DMS153 treated with DMSO at 0.1 percent for 48 hours (cell line): ENCODE data around the gene CSPG4.

Source experiments
- DNase-seq: peaks from one replicate; lab custom pipeline; 2025; ENCODE audit not compliant: unreplicated experiment; lab: John Stamatoyannopoulos, UW

The CSPG4 gene

GRCh38 chr15:75673426-75674235 lies 39.0 kb downstream of the CSPG4 start:
- no peak for DNase-seq

DNA sequence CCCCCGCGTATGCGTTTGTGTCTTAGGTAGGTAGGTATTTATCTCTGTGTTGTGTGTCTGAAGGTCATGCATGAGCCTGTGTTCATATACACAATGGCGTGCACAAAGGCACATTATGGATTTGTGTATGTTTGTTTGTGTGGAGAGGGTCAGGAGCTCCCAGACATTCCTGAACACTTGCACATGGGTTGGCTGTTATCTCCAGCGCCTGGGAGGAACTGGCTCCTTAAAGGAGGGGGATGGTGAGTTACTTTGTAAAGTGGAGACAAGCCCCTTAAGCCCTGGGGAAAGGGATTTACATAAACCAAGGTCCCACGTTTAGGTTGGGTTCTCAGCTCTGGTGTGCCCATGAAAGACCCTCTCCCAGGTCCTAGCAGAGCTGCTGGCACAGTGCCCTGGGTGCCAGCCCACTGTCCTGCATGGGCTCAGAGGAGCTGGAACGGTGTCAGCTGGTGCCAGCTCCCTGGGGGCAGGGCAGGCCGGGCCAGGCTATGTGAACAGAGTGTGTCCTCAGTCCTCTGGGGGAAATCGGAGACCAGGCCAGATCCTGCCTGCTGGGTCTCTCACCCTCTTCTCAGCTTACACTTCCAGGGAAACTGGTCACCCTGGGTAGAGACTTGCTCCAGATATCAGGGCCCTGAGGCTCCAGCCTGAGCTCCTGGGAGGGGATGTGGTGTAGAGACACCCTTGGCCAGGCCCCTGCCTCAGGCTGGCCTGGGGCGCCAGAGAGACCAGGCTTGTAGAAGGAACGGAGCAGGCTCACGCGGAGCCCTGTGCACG lies 39.8 kb downstream of the CSPG4 start:
- no peak for DNase-seq

DNA sequence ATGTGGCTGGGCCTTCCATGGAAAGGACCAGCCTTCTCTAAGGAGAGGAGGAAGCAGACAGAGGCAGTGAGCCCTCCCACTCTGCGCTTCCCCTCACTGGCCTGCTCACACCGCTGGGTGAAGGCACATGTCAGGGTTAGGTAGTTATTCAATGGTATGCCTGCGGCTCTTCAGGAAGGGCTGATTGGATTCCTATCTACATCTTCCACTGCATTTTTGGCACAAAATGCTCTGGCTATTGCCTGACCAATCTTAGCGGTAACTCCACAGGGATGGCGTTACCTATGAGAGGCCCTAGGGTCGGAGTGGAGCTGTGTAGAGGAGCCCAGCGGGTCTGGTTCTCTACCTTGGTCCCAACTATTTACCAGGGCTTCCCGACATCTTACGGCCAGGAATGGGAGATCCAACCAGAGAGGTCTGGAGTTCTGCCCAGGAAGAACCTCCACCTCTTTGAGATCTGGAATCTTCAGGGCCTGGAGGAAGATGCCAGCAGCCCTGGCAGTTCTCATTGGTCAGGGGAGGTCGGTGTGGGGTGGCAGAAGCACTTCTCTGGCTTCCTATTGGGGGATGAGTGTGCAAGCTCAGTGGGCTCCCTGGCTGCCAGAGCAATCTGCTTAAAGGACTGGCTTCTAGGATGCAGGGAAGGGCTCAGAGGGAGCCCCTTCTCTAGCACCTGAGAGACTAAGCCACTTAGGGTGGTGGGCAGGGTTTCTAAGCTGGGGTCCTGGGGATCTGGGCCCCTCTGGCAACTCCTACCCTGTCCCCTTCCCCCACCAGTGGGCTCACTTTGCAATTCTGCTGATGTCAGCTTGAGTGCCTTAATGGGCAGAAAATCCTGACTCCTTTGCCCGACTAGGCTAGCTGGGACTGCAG lies 40.7 kb downstream of the CSPG4 start:
- no peak for DNase-seq

DNA sequence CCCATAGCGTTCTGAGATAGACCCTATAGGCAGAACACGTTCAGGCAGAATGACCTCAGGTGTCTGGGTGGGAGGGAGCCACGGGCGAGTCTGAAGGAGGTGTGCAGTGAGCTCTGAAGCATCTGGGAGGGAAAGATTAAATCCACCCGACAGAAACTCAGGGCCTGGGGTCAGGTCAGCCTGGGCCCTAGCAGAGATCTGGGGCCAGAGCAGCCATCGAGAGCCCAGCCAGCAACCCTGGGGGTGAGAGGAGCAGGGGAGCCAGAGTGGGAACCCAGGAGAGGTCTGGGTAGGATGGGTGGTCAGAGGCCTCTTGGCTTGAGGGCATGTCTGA lies 42.8 kb downstream of the CSPG4 start:
- DNase-seq = no peak

- DNase-seq = no peak
Observed at GRCh38 chr15:75669191-75669878, 43.3 kb downstream of the CSPG4 start.

- DNase-seq = no peak
Observed at GRCh38 chr15:75666823-75667501, 45.7 kb downstream of the CSPG4 start.

DNA sequence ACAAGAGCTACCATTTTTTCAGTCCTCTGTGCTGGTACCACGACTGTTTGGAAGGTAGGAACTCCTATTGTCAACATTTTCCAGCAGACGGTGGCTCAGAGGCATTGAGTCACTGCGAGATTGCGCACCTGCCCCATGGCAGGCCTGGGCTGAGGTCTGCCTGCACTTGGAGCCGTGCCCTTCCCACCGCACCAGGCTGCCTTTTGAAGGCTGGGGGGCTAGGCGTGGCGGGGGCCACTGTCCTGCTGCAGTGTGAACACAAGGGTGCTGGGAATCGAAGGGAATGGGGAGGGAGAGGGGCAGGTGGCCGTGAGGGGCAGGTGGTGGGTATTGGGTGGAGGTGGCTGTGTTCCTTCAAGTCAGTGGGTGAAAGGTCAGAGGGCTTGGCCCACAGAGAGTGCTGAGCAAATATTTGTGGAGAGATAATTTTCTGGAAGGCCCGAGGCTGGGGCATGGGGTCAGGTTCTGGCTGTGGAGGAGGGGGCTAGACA lies 48.7 kb downstream of the CSPG4 start:
- DNase-seq = no peak

- DNase-seq = no peak
Observed at GRCh38 chr15:75662823-75663519, 49.7 kb downstream of the CSPG4 start.

DNA sequence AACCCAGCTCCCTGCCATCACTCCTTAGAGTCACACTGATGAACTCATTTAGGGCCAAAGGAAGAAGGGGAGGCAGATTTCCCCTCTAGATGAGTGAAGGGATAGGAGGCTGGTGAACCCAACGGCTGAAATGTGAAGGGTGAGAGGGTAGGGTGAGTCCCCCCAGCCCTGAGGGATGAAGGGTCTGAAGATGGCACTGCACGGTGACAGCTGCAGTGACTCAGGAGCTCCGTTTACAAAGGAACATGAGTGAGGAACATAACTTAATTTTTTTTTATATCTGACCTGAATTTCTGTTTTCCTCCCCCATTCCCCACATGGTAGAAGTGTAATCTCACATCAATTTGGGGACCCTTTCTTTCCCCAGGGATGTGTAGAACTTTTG lies 50.9 kb downstream of the CSPG4 start:
- DNase-seq = no peak

DNA sequence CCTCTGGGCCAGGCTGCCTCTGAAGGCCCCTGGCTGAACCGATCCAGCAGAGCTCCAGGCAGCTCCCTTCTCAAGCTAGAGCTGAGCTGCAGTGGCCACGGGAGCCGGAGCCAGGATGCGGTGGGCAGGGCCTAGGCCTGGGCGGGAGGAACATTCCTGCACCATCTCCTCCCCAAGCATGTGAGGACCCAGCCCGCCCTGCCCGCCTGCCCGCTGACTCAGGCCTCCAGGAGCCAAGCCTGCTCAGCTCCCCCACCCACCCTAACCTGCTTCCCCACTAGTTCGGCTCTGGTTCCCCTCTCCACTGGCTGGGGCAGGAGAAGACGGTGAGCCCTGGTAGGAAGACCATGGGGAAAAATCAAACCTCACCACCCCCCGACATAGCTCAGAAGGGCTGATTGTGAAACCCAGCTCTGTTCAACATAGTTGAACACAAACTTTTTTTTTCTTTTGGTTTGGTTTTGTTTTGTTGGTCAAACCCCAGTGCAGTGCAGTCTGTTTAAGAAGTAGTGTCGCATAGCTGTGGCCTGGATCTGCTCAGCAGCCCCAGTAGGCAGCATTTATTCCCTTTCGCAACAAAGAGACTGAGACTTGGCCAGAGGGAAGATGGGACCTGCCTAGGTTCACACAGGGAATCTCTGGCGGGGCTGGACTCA lies 51.4 kb downstream of the CSPG4 start:
- no peak for DNase-seq

DNA sequence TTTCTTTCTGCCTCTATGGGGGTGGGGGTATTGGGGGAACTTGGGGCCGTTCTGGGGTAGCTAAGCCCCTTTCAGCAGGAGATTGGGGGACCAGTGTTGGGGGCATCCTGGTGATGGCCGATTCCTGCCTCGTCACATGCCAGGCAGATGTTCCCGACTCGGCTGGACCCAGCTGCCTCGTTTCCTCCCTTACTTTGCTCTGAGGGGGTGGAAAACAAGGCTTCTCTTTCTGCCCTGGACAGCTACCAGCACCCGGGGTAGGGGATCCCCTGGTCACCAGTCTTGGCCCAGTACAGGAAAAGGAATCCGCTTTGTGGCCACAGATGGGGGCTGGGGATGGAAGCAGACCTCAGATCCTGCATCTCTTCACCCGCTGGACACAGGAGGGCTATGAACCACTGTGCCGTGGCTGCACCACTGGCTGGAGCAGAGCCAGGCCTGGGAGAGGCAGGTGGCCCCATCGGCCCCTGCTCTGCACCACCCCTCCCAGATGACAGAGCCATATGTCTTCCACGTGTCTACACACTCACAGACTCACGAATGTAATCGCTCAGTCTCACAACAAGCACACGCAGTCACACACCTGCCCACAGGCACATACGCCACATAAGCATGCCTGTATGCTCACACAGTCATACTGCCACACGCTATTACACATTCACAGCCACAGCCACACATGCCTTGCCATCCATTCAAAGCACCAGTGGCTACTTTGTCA lies 52.6 kb downstream of the CSPG4 start:
- no peak for DNase-seq

- no peak for DNase-seq
Observed at GRCh38 chr15:75659141-75659771, 53.4 kb downstream of the CSPG4 start.

DNA sequence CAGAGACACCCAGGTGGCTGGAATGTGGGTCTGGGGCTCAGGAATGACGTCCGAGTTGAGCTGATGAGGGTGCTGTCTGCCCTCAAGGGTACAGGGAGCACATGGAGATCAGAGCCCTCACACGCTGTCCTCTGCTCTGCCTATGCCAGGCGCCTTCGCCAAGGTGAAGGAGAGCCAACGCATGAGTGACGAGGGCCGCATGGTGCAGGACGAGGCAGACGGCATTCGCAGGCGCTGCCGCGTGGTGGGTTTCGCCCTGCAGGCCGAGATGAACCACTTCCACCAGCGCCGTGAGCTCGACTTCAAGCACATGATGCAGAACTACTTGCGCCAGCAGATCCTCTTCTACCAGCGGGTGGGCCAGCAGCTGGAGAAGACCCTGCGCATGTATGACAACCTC lies 55.8 kb downstream of the CSPG4 start:
- DNase-seq = no peak

- no peak for DNase-seq
Observed at GRCh38 chr15:75656331-75656730, 56.3 kb downstream of the CSPG4 start.

- no peak for DNase-seq
Observed at GRCh38 chr15:75655931-75656330, 56.7 kb downstream of the CSPG4 start.

DNA sequence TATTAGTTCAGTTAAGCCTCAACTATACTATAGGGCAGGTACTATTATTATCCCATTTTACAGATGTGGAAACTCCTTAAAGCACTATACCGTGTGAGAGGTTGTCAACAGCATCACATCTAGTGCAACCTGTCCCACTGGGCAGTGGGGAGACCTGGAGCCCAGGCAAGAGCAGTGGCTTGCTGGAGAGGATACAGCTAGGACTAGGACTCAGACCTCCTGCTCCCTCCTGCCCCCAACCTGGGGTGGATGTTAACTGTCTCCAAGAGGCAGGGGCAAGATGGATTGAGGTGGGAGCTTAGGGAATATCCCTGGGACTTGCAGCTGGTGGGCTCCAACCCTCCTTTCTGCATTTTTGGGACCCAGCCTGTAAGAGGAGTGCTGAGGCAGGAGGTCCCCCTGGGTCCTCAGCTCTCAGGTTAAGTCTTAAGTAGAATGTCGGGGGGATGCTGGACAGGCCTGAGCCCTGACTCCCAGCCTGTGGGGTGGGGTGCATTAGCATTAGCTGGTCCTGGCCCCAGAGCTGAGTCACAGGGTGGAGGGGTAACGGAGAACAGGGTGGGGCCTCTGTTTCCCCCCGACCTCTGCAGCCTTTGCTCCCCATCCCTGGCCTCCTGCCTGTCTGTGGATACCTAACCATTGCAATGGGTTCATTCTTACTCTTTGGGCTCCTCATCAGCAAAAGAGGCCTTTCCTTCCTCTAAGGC lies 58.3 kb downstream of the CSPG4 start:
- DNase-seq = no peak

- no peak for DNase-seq
Observed at GRCh38 chr15:75653347-75653913, 59.2 kb downstream of the CSPG4 start.
